H9 (cell line): ENCODE measurements around the gene MAGI1. TPM values are rescaled to one million over a fixed set of nuclear protein-coding genes. Genes with fewer than 3 reads are reported as not detected.

ENCODE experiments used
- DNase-seq: peaks from one replicate; pipeline ENCODE4 v3.0.0-alpha.2; 2017
- H2AFZ ChIP-seq: one replicate; pipeline ENCODE4 v1.6.1; 2013; ENCODE audit warnings: mild to moderate bottlenecking, low read length, control low read depth, moderate library complexity
- H2AK5ac ChIP-seq: 2 replicates; pipeline ENCODE4 v1.6.1; 2013; ENCODE audit warnings: low read length, control low read depth, mixed read lengths; ENCODE audit not compliant: insufficient read length
- H2BK120ac ChIP-seq: one replicate; pipeline ENCODE4 v1.6.1; 2013; ENCODE audit warnings: low read depth, mild to moderate bottlenecking, low read length, control low read depth, inconsistent platforms; ENCODE audit not compliant: poor library complexity, severe bottlenecking
- H2BK12ac ChIP-seq: 2 replicates; pipeline ENCODE4 v1.6.1; 2013; ENCODE audit warnings: low read length, control low read depth, mixed read lengths, low read depth; ENCODE audit not compliant: insufficient read length
- H2BK15ac ChIP-seq: 2 replicates; pipeline ENCODE4 v1.6.1; 2013; ENCODE audit warnings: low read depth, low read length, control low read depth
- H2BK20ac ChIP-seq: one replicate; pipeline ENCODE4 v1.6.1; 2013; ENCODE audit warnings: low read depth, mild to moderate bottlenecking, low read length, control low read depth, inconsistent platforms; ENCODE audit not compliant: poor library complexity, severe bottlenecking
- H2BK5ac ChIP-seq: 2 replicates; pipeline ENCODE4 v1.6.1; 2013; ENCODE audit warnings: low read length, control low read depth, mixed read lengths; ENCODE audit not compliant: insufficient read length
- H3K14ac ChIP-seq: 2 replicates; pipeline ENCODE4 v1.6.1; 2013; ENCODE audit warnings: low read length, control low read depth; ENCODE audit not compliant: insufficient read depth
- H3K18ac ChIP-seq: 2 replicates; pipeline ENCODE4 v1.6.1; 2013; ENCODE audit warnings: low read depth, mild to moderate bottlenecking, mixed read lengths, low read length, control low read depth; ENCODE audit not compliant: insufficient read length
- H3K23ac ChIP-seq: 2 replicates; pipeline ENCODE4 v1.6.1; 2013; ENCODE audit warnings: low read length, control low read depth, mixed read lengths, low read depth; ENCODE audit not compliant: insufficient read length
- H3K23me2 ChIP-seq: 2 replicates; pipeline ENCODE4 v1.6.1; 2013; ENCODE audit warnings: low read depth, mild to moderate bottlenecking, mixed read lengths, low read length, control low read depth; ENCODE audit not compliant: insufficient read length, poor library complexity, severe bottlenecking
- H3K27ac ChIP-seq: 2 replicates; pipeline ENCODE4 v1.5.1; 2013; ENCODE audit warnings: low read length, control low read depth, mixed read lengths, low read depth; ENCODE audit not compliant: insufficient read length
- H3K27me3 ChIP-seq: 2 replicates; pipeline ENCODE4 v1.6.1; 2013; ENCODE audit warnings: low read length, control low read depth, inconsistent platforms; ENCODE audit not compliant: insufficient read depth
- H3K4ac ChIP-seq: 2 replicates; pipeline ENCODE4 v1.6.1; 2013; ENCODE audit warnings: low read depth, mild to moderate bottlenecking, control low read depth, inconsistent platforms, low read length, moderate library complexity
- H3K4me1 ChIP-seq: 2 replicates; pipeline ENCODE4 v1.6.1; 2013; ENCODE audit warnings: low read length, control low read depth, inconsistent platforms; ENCODE audit not compliant: insufficient read depth
- H3K4me2 ChIP-seq: 2 replicates; pipeline ENCODE4 v1.6.1; 2013; ENCODE audit warnings: low read length, control low read depth, mixed read lengths; ENCODE audit not compliant: insufficient read length, insufficient read depth
- H3K56ac ChIP-seq: 2 replicates; pipeline ENCODE4 v1.6.1; 2013; ENCODE audit warnings: low read depth, mild to moderate bottlenecking, mixed read lengths, low read length, control low read depth; ENCODE audit not compliant: insufficient read length
- H3K79me1 ChIP-seq: 2 replicates; pipeline ENCODE4 v1.6.1; 2013; ENCODE audit warnings: low read depth, mild to moderate bottlenecking, moderate library complexity, low read length, control low read depth, inconsistent platforms; ENCODE audit not compliant: insufficient read depth, poor library complexity, severe bottlenecking
- H3K79me2 ChIP-seq: 2 replicates; pipeline ENCODE4 v1.6.1; 2013; ENCODE audit warnings: low read length, control low read depth, inconsistent platforms; ENCODE audit not compliant: insufficient read depth
- H3K9ac ChIP-seq: 2 replicates; pipeline ENCODE4 v1.6.1; 2013; ENCODE audit warnings: low read length, control low read depth, mixed read lengths; ENCODE audit not compliant: insufficient read length; ENCODE audit errors: extremely low read depth
- H3K9me3 ChIP-seq: one replicate; pipeline ENCODE4 v1.6.1; 2013; ENCODE audit warnings: low read depth, low read length, inconsistent platforms; ENCODE audit not compliant: control insufficient read depth
- H3T11ph ChIP-seq: one replicate; pipeline ENCODE4 v1.6.1; 2013; ENCODE audit warnings: mild to moderate bottlenecking, low read length, control low read depth, inconsistent platforms
- H4K20me1 ChIP-seq: one replicate; pipeline ENCODE4 v1.6.1; 2013; ENCODE audit not compliant: control insufficient read depth, insufficient read length, insufficient read depth
- H4K5ac ChIP-seq: 2 replicates; pipeline ENCODE4 v1.6.1; 2013; ENCODE audit warnings: low read depth, mild to moderate bottlenecking, mixed read lengths, low read length, control low read depth; ENCODE audit not compliant: insufficient read length
- H4K8ac ChIP-seq: replicated peaks from 2 replicates; pipeline ENCODE4 v1.6.1; 2013; ENCODE audit warnings: low read length, control low read depth, mixed read lengths, low read depth; ENCODE audit not compliant: insufficient read length
- H4K91ac ChIP-seq: 2 replicates; pipeline ENCODE4 v1.6.1; 2013; ENCODE audit warnings: low read depth, mild to moderate bottlenecking, moderate library complexity, mixed read lengths, low read length, control low read depth; ENCODE audit not compliant: insufficient read length
- H3K27ac Mint-ChIP-seq, 3 experiments: 2 replicates in 2 of 3; 3 replicates in 1 of 3; pipeline ENCODE4 v1.8.0; 2020 to 2021; ENCODE audit warnings: mixed read lengths in 3 of 3, mild to moderate bottlenecking in 1 of 3, moderate library complexity in 1 of 3
- H3K27me3 Mint-ChIP-seq: 2 replicates; pipeline ENCODE4 v1.8.0; 2021; ENCODE audit warnings: low read depth, mild to moderate bottlenecking, moderate library complexity, mixed read lengths
- H3K36me3 Mint-ChIP-seq, 3 experiments: 2 replicates in 2 of 3; 3 replicates in 1 of 3; pipeline ENCODE4 v1.8.0; 2020 to 2021; ENCODE audit warnings: low read depth in 3 of 3, mixed read lengths in 3 of 3; ENCODE audit not compliant: insufficient read depth in 1 of 3
- H3K4me1 Mint-ChIP-seq, 2 experiments: 2 replicates each; pipeline ENCODE4 v1.8.0; 2020; ENCODE audit warnings: mixed read lengths in 2 of 2
- H3K4me3 Mint-ChIP-seq, 2 experiments: 2 replicates in 1 of 2; 3 replicates in 1 of 2; pipeline ENCODE4 v1.8.0; 2020 to 2021; ENCODE audit warnings: mild to moderate bottlenecking in 2 of 2, mixed read lengths in 2 of 2, moderate library complexity in 1 of 2
- H3K9me3 Mint-ChIP-seq, 2 experiments: 2 replicates in 1 of 2; 3 replicates in 1 of 2; pipeline ENCODE4 v1.8.0; 2020; ENCODE audit warnings: mild to moderate bottlenecking in 2 of 2, mixed read lengths in 2 of 2, moderate library complexity in 1 of 2
- CTCF ChIP-seq: fragments of 200-600 bp; sonication (generic); conservative IDR thresholded peaks from 3 replicates; pipeline ENCODE4 v1.8.0; 2021; ENCODE audit warnings: antibody characterized with exemption, mild to moderate bottlenecking
- WGBS: extraction: QIAGEN DNeasy Blood & Tissue Kit; methylation state at CpG from one replicate; pipeline ENCODE4 v1.1.7; 2013; ENCODE audit warnings: missing lambda C conversion rate, low lambda C conversion rate, mixed read lengths; ENCODE audit not compliant: insufficient read length; ENCODE audit errors: extremely low coverage; 5-methylcytosine and 5-hydroxymethylcytosine counted together
- total RNA-seq: library from RNA; stranded (reverse); gene quantifications from 2 replicates; pipeline ENCODE4 v1.2.1, GENCODE V29; 2021

Gene MAGI1
- total RNA-seq, 1 experiment from 2014 or later, result 65.7 TPM

- no peak overlapping the region for H2BK12ac ChIP-seq
- no peaks in the 10 kb centered on the region for H3K9me3 ChIP-seq
- no peaks in the 10 kb centered on the region for H3K9me3 Mint-ChIP-seq
- no peak overlapping the region for H4K91ac ChIP-seq
- H3K79me2 ChIP-seq, result peaks cover under 1% of the 10 kb centered on the region; the same call in 1 of the 2 replicates
- no peak overlapping the region for H3K27ac Mint-ChIP-seq
- peaks cover 15 to 18% of the 10 kb centered on the region in 2 experiments for H3K4me1 Mint-ChIP-seq
- no peak overlapping the region for H3K56ac ChIP-seq
- H2BK20ac ChIP-seq, result no peak overlapping the region
- no peaks in the 10 kb centered on the region for H4K20me1 ChIP-seq
- no peak overlapping the region for H3K18ac ChIP-seq
- H3K27me3 ChIP-seq, result no peaks in the 10 kb centered on the region
- no peak overlapping the region for H4K8ac ChIP-seq
- H3K4me3 Mint-ChIP-seq, result no peak overlapping the region
- H2BK5ac ChIP-seq, result no peak overlapping the region
- H3K23me2 ChIP-seq, result no peaks in the 10 kb centered on the region
- H3K9ac ChIP-seq, result no peak overlapping the region
- H3K4me1 ChIP-seq, result peaks cover 7% of the 10 kb centered on the region; the same call in 1 of the 2 replicates
- no peaks in the 10 kb centered on the region for H3K27me3 Mint-ChIP-seq
- H3T11ph ChIP-seq, result no peak overlapping the region
- no peak overlapping the region for H3K23ac ChIP-seq
- no peak overlapping the region for H3K4me2 ChIP-seq
- no peak overlapping the region for H3K4ac ChIP-seq
- no CpG with 5 or more reads among the region's 3 CpGs for WGBS
- no peaks in the 10 kb centered on the region; a peak in 1 of 7 replicates for H3K36me3 Mint-ChIP-seq
- no peak for TF ChIP-seq CTCF
- no peaks in the 10 kb centered on the region for H3K79me1 ChIP-seq
- no peak overlapping the region for H2BK120ac ChIP-seq
- no peak overlapping the region for H3K14ac ChIP-seq
- no peak overlapping the region for H3K27ac ChIP-seq
- H4K5ac ChIP-seq, result no peak overlapping the region
- no peak overlapping the region for H2AK5ac ChIP-seq
- H2BK15ac ChIP-seq, result no peak overlapping the region
- H2AFZ ChIP-seq, result no peak overlapping the region
- DNase-seq, result no peak
Measured at GRCh38 chr3:65857327-65857726, 181.4 kb downstream of the MAGI1 start.
